Liver (tissue), 3 donors: ENCODE results near the gene ASB12.

Source experiments
- ATF3 ChIP-seq: IDR thresholded peaks from 2 replicates; pipeline ENCODE4 v1.6.1; 2016; ENCODE audit warnings: antibody characterized with exemption
- CTCF ChIP-seq: fragments of 150-350 bp; IDR thresholded peaks from 2 replicates; pipeline ENCODE4 v1.5.1; 2017; ENCODE audit warnings: improper control_type of control experiment, low read depth, low read length; ENCODE audit not compliant: missing input control
- EGR1 ChIP-seq, 2 donors: IDR thresholded peaks; 2 replicates each; pipeline ENCODE4 v1.6.1; 2016 to 2018; ENCODE audit warnings: antibody characterized with exemption in 2 of 2, low read depth in 2 of 2
- HNF4G ChIP-seq: IDR thresholded peaks from 2 replicates; pipeline ENCODE4 v1.6.1; 2016; ENCODE audit warnings: antibody characterized with exemption
- RAD21 ChIP-seq, 2 donors: IDR thresholded peaks; 2 replicates each; pipeline ENCODE4 v1.6.1; 2016; ENCODE audit warnings: antibody characterized with exemption in 2 of 2, mild to moderate bottlenecking in 2 of 2
- donor health status: healthy.
- donor health status: healthy.

- TF ChIP-seq CTCF (peak; percentile 1), HNF4G (no peak), EGR1 (IDR thresholded peaks at IDR 0.05; ENCODE audit: low read depth in 2 of 2) (peak; percentile 78 to 93), RAD21 (IDR thresholded peaks at IDR 0.05) (peak in 1 of 2 donors; percentile 25), ATF3 (no peak)
Observed at GRCh38 chrX:64205735-64206501, 24.5 kb downstream of the ASB12 start.
